Gastroesophageal sphincter (tissue), 3 donors: ENCODE data around the gene ADAMTS9.

Experiments used
- POLR2AphosphoS5 ChIP-seq: sonication (generic); formaldehyde crosslinking; IDR thresholded peaks from one replicate; pipeline ENCODE4 v1.6.1; 2017; ENCODE audit warnings: antibody characterized with exemption
- TF ChIP-seq, protein P1 (sequence below), 4 experiments: fragments of 200-600 bp in 2 of 4; fragments of 450-650 bp in 2 of 4; sonication (generic) in 1 of 4; IDR thresholded peaks; one replicate each; pipeline ENCODE4 v1.5.1; 2017 to 2019; ENCODE audit warnings: antibody characterized with exemption in 4 of 4, mild to moderate bottlenecking in 2 of 4, moderate library complexity in 2 of 4

DNA sequence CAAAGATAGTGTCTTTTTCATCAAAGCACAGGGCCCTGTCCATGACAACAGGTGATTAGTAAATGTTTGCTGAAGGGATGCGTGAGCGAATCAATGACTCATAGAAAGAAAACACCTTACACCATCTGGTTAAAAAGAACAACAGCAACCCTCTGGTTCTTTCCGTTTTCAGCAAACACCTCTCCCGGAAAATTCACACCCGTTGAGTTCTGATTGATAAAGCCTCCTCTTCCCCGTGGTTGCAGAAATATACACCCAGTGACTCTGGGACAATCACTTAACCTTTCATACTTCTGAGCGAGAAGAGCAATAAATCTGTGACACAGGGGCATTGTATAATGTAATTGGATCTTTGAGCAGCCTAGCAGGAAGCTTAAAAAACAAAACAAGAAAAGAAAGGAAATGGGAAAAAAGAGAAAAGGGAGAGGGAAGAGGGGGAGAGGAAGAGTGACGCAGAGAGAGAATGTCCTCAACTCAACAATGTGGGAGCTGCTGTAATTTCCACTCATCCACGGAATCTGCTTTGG is 37.6 kb downstream of the ADAMTS9 start:
- TF ChIP-seq, protein P1, sequence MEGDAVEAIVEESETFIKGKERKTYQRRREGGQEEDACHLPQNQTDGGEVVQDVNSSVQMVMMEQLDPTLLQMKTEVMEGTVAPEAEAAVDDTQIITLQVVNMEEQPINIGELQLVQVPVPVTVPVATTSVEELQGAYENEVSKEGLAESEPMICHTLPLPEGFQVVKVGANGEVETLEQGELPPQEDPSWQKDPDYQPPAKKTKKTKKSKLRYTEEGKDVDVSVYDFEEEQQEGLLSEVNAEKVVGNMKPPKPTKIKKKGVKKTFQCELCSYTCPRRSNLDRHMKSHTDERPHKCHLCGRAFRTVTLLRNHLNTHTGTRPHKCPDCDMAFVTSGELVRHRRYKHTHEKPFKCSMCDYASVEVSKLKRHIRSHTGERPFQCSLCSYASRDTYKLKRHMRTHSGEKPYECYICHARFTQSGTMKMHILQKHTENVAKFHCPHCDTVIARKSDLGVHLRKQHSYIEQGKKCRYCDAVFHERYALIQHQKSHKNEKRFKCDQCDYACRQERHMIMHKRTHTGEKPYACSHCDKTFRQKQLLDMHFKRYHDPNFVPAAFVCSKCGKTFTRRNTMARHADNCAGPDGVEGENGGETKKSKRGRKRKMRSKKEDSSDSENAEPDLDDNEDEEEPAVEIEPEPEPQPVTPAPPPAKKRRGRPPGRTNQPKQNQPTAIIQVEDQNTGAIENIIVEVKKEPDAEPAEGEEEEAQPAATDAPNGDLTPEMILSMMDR (IDR thresholded peaks at IDR 0.05), result no peak
- no peak for TF ChIP-seq POLR2AphosphoS5
